ENCODE measurements around the gene ADAMTS8.
A peak's percentile ranks its signal among the peaks of the same experiment; 100 is the strongest.

The ADAMTS8 gene

DNA sequence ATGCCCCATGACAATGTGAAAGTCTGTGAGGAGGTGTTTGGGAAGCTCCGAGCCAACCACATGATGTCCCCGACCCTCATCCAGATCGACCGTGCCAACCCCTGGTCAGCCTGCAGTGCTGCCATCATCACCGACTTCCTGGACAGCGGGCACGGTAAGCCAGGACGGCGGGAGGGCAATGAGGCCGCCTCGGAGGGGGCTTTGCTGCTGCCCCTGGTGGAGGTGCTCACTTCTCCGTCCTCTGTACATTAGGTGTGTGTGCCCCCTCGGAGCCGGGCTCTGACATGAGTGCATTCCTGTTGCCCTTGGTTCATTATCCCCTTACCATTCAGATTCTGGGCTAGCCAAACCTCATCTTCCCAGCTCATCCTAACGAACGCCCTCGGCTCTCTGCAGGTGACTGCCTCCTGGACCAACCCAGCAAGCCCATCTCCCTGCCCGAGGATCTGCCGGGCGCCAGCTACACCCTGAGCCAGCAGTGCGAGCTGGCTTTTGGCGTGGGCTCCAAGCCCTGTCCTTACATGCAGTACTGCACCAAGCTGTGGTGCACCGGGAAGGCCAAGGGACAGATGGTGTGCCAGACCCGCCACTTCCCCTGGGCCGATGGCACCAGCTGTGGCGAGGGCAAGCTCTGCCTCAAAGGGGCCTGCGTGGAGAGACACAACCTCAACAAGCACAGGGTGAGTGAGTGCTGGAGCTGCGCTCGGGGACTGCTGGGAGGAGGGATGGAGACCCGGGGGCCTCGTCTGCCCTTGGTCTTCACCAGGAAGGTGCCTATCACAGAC lies 33.9 kb upstream of the ADAMTS8 start:
- DNase-seq, result no peak

DNA sequence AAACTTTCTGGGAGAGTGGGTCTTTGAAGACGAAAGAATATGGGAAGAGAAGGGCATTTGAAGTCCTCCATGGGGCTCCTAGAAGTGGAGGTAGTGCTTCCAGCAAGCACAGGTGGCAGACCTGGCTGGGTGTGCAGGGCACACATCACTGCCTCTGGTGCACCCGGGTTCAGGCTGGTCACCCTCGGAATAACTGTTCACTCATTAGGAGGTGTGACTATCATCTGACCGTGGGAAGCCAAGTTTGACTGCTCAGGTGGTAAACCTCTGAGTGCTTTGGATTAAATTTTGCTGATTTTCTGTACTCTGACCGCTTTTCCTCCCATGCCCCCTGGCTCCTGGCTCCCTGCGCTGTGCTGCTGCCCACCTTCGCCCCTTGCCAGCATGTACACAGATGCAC lies 31.1 kb upstream of the ADAMTS8 start:
- DNase-seq, result no peak

DNA sequence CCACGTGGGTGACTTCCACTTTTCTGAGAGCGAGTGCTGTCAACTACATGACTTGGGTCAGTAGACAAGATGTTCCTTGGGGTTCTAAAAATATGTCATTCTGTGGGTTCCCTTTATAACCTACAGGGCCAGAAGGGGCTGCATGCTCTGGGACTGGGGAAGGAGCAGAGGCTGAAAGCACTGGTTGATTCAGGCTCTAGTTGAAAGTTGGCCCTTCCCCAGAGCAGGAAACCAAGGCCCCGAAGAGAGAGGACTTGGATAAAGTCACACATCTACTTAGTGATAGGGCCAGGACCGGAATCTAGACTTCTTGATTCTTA lies 30.0 kb upstream of the ADAMTS8 start:
- no peak for DNase-seq

DNA sequence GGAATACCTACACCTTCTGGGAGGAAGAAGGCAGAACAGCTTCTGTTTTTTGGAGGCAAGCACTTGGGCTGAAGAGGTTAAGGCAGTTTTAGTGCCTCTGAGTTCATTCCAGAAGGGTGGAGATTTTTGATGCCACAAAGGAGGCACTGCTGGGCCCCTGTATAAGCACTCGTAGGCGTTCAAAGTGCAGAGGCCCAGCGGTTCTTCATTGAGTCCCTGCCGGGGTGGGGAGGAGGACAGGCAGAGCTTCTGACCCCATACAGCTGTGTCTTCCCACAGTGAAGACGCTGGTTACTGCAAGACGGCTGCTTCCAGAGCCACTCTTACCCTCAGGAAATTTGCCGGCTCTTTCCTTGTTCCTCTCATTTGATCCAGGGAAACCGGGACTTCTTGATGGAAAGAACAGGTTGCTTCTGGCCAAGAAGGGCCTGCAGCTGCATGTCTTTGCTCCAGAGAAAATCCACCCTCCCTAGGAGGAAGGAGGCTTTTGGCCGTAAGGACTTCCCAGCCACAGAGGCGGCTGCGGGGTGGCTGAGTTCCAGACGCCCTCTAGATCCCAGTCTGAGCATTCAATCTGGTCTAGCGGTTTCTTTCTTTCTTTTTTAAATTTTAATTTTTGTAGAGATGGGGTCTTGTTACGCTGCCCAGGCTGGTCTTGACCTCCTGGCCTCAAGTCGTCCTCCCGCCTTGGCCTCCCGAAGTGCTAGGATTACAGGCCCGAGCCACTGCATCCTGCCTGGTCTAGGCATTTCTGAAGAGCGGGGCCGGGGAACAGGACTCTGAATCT lies 29.4 kb upstream of the ADAMTS8 start:
- no peak for DNase-seq

DNA sequence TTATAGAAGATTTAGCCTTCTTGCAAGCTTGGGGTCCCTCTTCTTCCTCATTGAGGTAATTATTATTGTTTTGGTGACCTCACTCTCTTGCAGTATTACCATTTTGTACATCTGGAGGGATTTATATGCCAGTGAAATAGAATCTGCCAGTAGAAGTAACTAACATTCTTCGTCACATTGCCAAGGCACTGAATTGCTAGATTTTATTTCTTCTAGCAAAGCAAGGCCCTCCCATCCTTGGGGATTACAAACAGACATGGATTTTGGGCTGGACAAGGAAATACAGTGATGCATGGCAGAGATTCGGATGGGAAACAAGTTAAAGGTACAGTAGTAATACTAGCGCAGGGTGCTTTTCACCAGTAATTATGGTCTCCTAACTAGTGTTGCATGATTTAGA lies 27.9 kb upstream of the ADAMTS8 start:
- DNase-seq, result no peak

DNA sequence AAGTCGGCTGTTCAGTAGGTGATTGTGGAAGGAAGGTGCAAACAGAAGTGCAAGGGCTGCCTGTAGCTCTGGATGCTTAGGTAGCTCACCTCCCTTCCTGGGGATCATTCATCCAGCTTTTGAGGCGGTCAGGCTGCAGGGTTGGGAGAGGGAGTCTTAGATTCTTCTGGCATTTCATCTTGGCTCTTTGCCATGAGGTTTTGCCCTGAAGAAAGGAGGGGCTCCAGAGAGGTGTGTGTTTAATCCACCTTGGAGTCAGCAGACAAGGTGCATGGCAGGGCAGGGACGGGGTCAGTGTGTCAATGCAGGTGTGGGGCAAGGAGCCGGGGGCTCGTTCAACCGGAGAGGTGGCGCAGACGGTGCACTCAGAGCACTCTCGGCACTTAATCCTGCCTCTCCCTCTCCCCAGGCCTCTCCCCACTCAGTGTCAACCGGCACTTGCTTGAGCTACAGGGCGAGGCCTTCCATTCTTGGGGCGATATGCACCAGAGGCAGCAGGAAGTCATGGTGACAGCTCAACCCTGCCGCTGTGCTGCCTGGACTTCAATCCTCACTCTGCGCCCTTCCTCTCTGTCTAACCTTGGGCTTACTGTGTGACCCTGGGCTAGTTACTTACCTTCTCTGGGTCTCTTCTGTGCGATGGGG lies 27.2 kb upstream of the ADAMTS8 start:
- DNase-seq, result no peak

DNA sequence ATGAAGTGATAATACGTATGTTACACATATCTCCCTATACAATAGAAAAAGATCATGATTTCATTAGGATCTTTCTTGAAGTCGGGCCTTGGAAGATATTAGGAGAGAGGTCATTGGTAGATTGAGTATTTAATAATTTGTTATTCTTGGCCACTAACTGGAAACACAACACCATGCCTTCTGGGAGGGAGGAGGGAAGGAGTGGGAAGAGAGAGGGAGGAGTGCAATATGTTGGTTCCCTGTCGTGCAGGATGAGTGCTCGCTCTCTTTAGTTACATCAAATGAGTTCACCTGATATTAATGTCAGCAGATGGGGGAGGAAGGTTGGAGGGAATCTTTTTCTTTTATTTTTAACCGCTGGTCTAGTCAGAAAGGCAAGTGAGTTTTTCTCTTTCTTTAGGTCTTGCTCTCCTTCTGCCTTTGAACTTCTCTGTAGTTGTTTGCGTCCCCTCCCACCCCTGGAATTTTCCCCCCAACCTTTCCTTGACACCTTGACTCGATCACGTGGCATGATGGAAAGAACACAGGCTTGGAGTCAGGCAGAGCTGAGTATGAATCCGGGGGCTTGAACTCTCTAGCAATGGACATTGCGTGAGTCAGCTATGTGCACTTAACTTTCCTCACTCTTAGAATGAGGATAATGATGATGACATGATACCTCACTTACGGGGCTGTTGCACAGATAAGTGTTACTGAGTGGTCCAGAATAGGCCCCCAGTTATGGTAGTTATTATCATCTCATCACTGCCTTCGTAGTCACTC lies 26.3 kb upstream of the ADAMTS8 start:
- no peak for DNase-seq

DNA sequence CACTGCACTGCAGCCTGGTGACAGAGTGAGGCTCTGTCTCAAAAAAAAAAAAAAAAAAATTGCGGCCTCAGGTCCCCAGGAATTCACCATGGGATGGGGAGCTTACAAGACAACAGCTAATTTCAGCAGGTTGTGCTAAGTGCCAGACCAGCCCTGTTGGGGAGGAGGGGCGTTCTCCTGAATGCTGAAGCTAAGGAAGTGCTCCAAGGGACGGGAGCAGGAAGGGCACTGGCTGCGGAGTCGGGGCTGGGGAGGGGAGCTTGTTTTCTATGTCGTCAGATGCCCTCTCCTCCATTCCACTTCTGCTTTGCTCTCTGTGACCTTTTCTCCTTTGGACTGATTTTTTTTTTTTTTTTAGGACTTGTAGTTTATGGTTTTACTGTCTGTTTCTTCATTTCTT lies 24.5 kb upstream of the ADAMTS8 start:
- no peak for DNase-seq

DNA sequence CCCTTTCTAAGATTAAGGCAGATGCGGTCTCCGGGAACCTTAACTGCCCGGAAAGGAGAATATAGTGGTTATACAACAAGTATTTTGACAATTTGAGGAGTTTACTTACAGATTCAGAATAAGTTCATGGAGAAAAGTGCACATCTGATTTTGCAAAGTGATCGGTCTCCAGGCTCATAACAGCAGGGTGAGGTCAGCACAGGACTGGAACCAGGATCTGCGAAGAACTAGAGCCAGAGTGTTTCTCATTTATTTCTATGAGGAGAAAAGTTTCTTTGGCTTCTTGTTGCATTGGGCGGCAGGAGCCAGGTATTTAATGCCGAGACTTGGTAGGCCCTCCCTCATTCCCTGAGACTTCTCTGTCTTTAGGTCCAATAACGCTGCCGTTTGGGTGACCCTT lies 23.8 kb upstream of the ADAMTS8 start:
- DNase-seq, result no peak

DNA sequence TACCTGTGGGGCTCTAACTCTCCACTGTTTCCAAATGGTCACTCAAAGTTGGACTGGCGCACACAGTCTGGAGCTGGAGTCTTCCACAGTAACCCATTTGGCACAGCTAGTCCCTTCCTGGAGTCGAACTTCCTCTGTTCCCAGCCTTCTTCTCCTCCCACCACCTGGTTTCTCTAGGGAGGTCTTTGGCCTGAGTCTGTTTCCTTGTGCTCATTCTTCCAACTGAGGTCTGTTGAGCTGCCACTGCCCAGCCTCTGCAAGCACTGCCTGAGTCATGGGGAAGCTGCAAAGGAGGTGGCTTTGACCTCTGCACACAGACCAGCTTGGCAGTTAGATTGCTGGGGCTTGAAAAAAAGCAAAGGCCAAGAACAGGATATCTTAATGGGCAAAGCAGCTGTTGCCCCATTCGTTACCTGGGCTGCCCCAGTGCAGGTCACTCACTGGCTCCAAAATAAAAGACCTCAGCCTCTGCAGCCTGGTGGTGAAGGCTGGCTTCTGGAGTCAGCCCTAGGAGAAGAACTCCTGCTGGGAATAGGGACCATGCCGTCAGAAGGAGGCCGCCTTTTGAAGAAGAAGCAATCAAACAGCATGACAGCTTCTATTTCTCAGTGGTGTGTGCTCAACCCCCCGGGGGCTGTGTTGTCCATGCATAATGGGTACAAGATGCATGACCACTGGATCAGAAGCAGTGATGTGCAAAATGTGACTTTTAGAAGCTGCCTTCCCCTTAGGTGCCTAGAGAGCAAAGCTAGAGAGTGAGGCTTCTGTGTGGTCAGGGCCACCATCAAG lies 23.0 kb upstream of the ADAMTS8 start:
- no peak for DNase-seq

DNA sequence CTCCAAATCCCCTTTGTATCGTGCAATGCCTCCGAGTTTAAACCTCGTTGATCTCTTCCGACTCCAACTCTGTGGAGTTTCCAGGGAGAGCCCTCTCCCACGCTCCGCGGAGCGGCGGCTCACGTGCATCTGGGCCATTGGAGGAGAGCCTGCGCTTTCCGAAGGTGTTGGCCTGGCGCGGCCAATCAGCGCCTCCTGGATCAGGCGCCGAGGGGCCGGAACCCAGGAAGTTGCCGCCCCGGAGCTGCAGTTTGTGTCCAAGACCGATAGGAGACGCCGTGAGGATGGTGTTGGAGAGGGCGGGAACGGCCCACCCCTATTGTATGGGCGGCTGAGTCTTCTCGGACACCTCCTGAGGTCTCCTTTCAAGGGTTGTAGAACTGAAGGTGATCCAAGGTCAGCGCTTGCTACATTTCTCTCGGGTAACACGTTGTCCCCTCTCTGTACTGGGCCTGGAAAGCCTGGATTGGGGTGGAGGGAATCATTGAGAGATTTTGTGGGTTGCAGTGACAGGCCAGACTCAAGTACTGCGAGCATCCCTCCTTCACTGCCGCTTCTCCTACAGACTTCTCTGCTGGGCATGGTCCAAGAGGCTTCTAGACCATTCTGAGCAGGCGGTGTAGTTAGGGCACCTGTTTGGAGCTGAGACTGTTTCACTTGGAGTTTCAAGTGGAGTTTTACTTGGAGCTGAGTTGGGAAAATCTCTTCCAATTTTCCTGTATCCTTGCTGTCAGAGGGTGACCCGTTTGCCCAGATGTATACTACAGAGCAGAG lies 21.8 kb upstream of the ADAMTS8 start:
- no peak for DNase-seq

DNA sequence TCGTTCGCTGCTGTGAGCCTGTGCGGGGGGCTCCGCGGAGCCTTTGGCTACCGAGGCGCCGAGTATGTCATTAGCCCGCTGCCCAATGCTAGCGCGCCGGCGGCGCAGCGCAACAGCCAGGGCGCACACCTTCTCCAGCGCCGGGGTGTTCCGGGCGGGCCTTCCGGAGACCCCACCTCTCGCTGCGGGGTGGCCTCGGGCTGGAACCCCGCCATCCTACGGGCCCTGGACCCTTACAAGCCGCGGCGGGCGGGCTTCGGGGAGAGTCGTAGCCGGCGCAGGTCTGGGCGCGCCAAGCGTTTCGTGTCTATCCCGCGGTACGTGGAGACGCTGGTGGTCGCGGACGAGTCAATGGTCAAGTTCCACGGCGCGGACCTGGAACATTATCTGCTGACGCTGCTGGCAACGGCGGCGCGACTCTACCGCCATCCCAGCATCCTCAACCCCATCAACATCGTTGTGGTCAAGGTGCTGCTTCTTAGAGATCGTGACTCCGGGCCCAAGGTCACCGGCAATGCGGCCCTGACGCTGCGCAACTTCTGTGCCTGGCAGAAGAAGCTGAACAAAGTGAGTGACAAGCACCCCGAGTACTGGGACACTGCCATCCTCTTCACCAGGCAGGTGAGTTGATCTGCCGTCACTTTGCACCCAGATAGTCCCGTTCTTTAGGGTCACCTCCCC lies 21.0 kb upstream of the ADAMTS8 start:
- no peak for DNase-seq

DNA sequence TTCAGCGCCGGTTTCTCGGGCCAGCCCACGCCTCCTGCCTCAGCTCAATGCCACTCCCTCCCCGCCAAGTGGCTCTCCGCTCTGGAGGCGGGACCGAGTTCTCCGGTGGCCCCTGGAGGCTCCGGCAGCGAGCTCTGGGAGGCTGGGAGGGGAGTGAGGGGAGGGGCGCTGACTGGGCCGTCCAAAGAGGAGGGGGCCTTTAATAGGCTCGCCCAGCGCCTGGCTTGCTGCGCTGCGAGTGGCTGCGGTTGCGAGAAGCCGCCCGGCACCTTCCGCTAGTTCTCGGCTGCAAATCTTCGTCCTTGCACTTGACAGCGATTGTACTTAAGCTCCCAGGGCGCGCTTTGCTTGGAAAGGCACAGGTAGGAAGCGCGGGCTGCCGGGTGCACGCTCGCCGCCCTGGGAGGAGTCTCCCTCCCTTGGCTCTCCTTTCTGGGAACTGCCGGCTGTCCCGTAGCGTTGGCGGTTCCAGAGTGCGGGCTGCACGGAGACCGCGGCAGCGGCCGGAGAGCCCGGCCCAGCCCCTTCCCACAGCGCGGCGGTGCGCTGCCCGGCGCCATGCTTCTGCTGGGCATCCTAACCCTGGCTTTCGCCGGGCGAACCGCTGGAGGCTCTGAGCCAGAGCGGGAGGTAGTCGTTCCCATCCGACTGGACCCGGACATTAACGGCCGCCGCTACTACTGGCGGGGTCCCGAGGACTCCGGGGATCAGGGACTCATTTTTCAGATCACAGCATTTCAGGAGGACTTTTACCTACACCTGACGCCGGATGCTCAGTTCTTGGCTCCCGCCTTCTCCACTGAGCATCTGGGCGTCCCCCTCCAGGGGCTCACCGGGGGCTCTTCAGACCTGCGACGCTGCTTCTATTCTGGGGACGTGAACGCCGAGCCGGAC lies 20.3 kb upstream of the ADAMTS8 start, which contains the start of gene ADAMTS15:
Gene ADAMTS15, plus strand, starts transcription at position 230 of the 894 bp plus-strand sequence. Its CDS starts 329 bp downstream, at position 559.
- DNase-seq, result peak; percentile 68

DNA sequence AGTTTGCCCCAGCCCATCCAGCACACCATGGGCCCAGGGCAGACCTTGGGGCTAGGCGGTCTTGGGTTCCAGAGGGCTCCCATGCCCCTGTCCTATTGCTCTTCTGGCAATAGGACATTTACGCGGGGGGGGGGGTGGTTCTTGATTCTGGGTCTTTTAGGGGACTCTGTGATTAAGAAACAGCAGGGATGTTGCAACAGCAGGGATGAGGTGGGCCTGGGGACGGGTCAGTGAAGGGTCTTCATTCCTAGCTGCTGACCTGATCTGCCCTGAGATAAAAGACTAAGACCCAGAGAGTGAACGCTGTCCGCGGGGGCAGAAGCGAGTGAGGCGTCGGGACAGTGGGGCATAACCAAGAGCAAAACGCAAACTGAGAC lies 19.6 kb upstream of the ADAMTS8 start:
- DNase-seq, result no peak

DNA sequence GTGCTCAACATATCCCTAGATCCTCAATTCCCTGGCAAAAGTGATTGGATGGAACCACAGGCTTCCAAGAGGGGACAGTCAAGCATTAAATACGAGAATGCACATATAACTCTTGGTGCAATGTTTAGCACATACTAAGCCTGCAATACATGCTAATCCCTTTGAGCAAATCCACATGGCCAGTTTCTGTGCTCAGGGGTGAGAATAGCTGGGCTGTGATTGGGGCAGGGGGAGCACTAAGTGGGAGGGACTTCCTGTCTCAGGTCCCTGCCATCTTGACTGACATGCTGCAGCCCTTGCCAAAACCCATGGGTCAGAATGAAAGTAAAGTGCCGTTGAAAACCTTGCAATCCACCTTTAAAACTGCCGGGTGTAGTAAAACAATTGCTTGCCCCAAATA lies 17.4 kb upstream of the ADAMTS8 start:
- DNase-seq, result no peak

DNA sequence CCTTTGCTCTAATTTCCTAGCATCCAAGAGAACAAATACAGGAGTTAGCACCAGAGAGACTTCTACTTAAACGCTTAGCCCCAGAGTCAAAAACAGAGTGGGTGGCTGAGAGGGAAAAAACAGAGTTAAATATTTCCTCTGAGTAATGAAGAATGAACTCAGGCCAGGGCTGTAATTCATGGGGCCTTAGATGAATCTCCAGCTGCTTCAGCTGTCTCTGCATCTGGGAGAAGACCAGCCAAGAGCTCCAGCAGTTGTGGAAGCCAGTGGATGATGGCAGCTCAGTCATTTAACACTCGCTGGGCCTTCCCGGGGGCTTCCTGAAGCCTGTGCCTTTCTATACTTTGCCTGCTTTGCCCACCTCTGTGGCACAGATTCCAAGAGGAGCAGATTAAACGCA lies 14.3 kb upstream of the ADAMTS8 start:
- no peak for DNase-seq

DNA sequence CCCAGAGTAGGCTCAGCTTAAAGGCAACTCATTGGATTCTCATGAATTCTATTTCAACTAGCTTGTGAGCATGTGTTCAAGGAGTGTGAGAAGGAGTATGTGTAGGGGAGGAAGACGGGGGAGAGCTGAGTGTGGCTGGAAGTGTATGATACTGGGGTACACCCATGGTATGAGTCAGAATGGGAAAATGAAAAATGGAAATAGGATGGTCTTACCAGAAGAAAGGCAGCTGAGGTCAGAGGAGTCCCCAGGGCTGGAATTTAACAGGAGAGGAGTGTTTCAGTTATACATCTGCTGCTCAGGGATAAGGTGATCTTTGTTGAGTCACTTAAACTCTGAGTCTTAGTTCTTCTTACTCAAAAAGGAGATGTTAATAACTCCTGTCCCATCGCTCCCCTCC lies 13.3 kb upstream of the ADAMTS8 start:
- no peak for DNase-seq

DNA sequence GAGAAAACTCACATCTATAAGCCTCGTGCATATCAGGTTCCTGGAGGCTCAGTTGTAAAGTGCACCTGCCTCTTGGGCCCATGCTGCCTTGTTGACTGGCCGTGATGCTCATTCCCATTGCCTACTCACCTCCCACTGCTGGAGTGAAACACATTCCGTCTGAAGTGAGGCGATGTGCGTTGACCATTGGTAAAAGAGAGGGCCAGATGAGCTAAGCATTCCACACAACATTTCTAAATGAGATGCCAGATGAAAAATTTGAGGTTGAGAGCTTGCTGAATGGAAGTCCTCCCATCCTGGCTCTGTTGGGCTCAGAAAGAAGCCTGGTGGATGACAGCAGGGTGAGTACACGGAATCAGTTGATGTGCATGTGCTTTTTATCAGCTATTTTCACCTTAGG lies 11.5 kb upstream of the ADAMTS8 start:
- DNase-seq, result no peak

DNA sequence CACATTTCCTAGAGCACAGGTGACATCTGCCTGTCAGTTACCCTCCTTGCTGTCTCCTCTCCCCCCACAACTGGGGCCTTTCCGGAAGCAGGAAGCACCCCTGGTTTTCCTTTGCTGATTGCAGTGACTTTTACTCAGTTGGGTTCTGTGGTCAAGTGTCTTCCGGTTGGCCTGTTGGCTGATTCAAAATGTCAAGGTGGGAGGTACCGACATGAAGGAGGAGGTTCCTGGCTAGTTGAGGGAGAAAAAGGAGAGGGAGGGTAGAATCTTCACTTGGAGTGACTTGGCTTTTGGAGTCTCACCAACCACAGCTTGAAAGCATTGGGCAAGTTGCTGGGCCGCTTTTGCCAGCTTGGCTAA lies 10.7 kb upstream of the ADAMTS8 start:
- no peak for DNase-seq
